NCI-H345 (cell line): Measurements from ENCODE around the gene PFKFB2.
"Not testable (repeated sequence)": the region's sequence is repeated elsewhere in the genome, so short reads cannot be mapped to it uniquely, and the experiment has no call there.

Source experiments
- DNase-seq: peaks from one replicate; lab custom pipeline; 2025; lab: John Stamatoyannopoulos, UW

PFKFB2 gene

DNA sequence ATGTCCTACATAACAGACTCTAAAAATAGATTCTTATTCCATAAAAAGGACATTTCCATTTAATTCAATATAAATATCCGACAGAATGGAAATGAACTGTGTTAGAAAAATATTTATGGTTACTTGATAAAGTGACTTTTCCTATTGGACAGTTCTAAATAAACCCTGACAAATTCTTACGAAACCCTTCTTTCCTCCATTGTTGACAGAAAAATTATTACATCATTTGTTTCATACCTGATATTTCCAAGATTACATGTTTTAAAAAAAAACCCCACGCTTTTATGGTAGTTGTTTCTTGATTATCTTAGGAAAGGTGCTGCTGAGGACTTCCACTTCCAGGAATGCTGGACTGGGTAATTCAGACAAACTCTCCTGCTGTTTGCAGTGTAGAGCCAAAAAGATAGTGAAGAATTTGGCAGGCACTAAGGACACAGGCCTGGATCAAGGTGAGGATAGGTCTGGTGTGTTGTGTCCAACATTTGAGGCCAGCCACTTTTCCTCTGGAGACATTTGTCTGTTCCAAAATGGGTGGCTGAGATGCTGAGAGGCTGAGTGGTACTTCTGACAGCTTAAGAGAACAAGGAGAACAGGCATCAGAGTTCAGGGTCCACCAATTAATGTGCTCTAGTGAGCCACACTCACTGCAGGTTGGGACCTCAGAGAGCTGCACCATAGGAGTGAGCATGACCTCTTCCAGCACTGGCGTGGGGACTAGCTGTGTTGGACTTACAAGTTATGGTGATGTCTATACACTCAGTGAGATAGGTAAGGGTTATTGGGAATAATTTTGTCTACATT is 13.5 kb upstream of the PFKFB2 start:
- DNase-seq = no peak

DNA sequence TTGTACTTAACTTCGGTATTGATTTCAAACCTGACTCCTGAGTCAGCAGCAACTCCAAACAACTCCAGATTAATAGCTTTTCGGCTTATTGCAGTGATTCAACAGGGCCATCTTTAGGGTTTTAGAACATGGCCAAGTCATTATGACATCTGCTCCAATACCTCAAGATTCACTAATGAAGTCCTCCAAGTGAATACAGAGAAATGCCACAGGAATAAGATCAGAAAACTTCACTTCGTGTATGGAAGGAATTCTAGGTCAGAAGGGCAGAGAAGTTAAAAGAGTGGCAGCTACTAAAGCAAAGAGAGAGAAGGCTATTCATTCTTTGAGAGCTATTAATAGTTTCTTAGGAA is 12.9 kb upstream of the PFKFB2 start:
- DNase-seq = no peak

DNA sequence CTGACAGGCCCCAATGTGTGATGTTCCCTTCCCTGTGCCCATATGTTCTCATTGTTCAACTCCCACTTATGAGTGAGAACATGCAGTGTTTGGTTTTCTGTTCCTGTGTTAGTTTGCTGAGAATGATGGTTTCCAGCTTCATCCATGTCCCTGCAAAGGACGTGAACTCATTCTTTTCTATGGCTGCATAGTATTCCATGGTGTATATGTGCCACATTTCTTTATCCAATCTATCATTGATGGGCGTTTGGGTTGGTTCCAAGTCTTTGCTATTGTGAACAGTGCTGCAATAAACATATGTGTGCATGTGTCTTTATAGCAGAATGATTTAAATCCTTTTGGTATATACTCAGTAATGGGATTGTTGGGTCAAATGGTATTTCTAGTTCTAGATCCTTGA is 11.7 kb upstream of the PFKFB2 start:
- DNase-seq = not testable (repeated sequence)

DNA sequence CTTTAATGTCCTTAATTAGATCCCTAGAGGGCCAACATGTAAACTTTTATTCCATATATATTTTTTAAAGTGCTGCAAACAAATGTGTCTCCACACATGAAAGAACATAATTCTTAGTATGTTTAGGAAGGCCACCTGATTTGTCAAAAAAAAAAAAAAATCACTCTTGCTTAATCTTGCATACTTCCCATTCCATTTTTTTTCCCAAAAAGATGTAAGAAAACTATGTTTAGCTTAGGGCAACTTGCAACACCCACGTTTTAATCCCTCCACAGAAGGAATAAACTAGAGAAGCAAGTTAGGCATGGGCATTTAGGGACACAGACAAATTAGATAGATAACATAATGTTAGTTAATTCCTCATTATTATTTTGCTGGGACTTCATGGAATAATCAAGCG is 7.6 kb upstream of the PFKFB2 start:
- no peak for DNase-seq

DNA sequence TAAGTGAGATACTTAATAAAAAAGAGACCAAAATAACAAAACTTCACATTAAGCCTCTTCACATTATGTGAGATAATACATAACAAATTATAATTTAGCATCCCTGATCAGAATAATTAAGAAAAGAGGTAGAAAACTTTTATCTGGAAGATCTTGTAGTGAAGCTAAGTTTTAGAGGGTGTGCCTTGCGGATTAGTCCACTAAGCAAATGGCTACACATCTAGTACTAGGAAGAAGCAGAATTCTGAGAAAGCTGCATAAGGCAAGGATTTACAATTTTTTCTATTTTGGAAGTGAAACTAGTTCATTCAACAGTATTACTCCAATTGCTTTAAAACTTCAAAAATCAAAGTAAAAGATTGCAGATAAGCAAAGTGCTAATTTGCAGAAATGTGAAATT is 5.6 kb upstream of the PFKFB2 start:
- DNase-seq = no peak

DNA sequence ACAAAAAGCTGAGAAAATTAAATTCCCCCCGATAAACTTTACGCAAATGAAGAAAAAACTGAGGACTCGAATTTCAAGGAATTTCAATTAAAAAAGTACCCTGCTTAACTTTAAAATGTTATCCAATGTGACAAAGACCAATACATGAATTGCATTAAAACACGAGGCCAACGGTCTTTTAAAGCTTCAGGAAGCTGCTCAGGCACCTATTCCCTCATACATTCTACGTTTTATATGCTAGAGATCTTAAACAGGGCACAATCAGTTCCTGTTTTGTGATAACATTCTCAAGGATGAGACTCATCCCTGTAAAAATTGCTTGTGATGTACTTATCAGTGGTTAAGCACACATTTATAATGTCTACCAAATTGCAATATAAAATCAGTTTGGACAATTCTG is 5.0 kb upstream of the PFKFB2 start:
- DNase-seq = no peak

DNA sequence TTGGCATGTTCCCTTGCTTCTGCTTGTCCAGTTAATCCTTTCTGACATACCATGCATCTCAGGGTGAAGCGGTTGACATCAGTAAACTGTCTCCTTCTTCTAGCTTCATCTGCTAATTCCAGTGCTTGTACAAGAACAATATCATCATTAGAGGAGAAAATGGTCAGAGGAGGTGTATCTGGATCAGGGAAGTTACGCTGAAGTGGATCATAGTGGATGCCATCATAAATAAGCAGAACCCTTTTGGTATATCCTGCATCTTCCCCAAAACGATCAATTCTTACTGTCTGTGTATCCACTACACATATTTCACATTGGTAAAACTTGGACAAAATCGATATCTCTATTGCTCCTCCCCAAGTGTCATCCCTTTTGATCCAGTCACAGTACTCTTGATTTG is 4.0 kb upstream of the PFKFB2 start:
- no peak for DNase-seq

DNA sequence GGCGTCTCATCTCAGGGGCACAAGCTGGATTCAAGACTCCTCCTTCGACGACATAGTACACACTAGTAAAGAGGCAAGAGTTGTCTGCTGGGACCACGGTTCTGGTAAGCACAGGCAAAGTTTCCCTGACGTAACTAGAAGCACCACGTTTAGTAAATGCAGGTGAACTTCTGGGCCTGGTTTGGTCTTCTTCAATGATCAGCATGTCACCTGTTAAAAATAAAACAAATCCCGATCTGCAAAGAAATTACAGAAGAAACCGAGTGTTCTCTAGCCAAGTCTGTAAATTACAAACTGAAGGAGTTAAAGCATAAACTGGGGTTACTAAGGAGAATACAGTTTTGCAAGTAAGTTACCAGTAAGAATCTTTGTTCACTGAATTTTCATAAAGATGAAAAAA is 3.6 kb upstream of the PFKFB2 start:
- no peak for DNase-seq

DNA sequence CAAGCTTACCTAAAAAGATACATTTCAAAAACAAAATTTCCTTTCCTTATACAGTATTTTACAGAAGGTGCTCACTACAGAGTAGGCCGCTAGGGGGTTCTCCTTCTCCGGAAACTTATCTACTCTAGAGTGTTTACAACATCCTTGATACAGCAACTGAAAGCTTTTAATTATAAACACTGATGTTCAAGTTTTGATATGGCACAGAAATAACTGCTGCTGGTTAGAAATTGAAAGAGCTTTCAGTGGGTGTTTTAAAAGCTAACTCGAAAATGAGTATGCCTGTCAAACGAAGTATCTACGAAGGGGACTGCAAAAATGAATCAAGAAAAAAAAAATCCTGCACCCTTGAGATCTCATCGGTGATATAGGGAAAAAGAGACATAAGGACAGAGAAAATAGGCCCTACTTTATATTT is 3.1 kb upstream of the PFKFB2 start:
- peak; percentile 54 for DNase-seq

DNA sequence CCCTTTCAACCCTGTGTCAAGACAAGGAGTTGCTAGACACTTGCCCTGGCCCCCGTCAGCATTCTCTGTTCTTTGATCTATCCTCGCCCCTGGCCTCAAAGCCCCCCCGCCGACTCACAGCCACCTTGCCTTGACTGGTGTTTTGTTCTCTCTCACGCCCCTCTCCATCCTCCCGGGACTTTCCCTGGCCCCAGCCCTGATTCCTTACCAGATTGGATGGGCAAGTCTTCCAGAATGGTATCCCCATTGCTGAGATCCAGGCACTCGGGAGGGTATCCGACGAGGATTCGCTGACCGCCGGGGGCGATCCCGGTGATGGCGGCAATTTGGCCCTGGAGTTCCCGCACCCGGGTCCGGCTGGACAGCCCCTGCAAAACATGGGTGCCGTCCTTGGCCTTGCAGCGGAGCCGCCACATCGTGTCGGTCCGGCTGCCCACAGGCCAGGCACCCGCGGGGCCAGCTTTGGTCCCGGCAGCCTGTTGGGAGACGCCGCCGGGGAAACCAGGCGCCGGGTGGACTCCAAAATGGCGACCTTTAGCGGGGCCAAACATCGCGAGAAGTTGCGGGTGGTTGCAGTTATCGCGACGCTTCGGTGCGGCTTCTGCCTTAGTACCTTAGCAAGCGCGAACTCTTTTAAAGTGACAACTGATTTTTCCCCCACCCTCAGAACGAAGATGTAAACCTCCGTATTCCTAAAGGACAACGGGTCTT is 2.4 kb upstream of the PFKFB2 start:
- peak; percentile 95 for DNase-seq

DNA sequence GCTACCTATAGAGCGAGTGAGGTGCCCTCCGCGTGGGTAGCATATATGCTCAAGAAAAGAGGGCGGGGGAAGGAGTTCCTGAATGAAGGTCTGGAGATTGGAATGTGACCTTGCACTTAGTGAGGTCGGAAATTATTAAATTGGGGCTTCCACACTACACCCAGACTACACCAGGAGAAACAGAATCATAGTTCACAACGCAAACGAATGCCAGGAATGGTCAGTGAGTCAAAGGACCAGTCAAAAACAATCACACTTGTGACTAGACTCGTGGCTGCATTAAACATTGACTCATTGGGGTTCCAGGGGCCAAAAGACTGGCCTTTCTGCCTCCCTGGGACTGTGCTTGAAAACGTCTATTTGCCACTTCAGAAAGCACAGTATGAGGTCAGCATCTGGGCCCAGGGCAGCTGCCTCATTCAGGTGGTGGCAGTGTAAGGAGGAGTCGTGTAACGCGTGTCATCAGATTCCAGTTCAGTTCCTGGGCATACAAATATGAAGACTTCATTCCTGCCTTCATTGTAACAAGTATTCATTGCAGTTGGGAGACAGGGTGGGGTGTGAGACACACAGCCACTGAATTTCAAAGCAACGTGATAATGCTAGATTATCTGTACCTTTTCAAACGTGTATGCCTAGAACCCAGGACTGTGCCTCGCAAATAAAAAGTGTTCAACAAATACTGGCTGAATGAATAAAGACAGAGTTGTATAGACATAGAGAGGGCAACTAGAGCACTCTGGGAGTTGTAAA is 1.7 kb upstream of the PFKFB2 start, which contains the start of gene YOD1:
Gene YOD1 (minus strand): TSS at position 18 of the 753 bp plus-strand sequence. CDS start 178 bp downstream, outside the sequence.
- DNase-seq = peak; percentile 56

DNA sequence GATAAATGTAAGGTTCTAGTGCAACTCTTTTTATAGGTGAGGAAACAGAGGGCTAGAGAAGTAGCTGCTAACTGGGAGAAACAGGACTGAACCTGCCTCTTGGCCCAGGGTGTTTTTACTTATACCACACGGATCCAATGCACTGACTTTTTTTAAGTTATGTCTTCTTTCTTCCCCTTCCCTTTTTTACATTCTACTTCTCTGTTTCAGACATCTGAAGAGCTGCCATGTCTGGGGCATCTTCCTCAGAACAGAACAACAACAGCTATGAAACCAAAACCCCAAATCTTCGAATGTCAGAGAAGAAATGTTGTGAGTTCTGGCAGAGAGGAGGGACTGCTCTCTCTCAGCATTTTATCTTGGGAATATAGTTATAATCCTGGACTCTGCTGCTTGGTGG is 1.4 kb downstream of the PFKFB2 start:
- DNase-seq = no peak

DNA sequence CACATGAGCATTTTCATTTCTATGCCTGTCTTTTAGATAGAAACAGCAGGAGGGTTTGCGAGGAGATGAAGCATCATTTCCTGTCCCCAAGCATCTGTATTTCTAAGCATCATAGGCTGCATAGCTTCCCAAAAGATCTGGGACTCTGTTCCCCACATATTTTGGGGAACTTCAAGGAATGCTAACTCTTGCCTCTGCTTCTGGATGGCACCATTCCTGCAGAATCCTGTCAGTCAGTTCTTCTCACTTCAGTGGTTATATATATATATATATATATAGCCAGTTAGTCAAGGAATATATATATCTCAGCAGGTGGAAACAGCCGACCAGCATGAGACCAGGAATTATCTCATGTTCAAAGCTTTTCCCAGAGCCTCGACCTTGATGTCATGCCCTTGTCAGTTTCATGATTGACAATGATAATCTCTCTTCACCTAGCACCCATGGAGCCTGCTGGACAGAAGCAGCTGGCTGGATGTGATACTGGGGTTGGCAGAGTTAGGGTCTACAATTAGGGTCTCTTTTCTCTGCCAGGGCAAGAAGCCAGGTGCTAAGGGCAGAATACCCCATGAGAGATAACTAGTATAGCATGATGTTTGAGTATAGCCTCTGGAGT is 2.4 kb downstream of the PFKFB2 start:
- no peak for DNase-seq

DNA sequence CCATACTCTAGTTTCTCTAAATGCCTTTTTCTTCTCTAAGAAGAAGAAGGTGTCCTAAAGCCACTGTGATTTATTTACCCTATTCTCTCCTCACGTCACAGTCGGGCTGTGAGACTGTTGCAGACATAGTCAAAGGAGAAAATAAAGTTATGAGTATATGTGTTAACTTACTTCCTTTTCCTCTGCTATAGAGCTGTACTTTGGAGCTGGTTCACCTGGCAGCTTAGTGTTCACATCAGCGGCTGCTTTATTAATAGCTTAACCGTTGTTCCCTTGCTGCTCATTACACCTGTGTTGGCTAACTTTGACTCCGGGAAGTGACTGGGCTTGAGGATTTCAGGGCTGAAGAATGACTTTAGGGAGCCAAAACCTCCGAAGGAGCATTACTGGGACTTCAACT is 3.6 kb downstream of the PFKFB2 start:
- no peak for DNase-seq

DNA sequence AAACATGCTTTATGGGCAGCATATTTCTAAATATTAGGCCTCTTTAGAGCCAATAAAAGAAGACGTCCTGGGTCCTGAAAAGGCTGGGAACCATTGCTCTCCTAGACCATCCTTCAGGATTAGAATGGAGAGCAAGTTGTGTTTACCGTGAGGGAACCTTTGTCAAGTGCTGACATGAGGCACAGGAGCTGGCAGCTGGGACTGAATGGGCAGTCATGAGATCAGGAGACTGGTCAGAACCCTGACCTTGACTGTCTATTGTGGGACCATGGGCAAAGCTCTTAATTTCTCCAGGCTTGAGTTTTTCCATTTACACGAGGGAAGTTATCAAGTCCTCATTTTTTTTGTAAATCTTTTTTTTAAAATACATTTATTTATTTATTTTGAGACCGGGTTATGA is 5.2 kb downstream of the PFKFB2 start:
- no peak for DNase-seq

DNA sequence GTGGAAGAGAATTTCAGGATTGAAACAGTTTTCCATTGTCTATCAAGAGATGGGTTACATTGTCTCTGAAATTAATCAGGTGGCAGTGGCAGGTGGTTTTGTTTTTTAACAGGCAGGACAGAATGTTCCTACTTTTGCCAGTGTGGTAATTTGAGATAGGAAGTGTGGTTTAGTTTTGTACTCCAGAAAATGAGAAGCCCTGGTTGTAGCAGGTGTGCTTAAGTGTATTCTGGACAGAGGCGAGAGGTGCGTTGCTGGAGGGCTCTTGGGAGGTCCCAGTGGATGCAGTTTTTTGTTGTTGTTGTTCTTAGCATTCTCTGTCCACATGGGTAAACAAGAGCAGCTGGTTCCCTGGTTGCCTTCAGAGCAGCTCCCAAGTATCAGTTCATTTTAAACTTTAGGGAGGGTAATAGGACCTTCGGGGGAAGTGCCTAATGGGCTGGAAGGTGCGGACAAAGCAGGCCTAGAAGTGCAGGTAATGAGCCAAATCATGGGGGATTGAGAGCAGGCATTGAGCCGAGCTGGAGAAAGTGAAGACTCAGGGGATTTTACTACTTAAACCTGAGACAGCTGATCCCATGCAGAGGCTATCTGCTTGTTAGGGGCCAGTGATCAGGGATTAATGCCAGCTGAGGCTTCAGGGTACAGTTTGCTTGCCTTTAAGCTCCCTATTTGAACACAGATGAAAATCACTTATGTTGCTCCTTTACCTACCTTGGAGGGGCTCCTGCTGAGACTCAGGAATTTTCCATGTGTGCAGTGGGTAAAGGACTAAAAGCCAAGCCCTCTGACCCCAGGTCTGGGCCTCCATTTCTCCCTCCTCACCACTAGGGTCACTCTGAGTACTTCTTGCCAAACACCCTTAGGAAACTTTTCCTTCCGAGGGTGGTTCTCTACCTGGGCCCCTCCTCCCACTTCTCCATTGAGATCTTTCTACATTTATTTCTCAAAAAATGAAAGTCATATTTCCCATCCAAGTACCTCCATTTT is 6.1 kb downstream of the PFKFB2 start:
- peak; percentile 86 for DNase-seq

DNA sequence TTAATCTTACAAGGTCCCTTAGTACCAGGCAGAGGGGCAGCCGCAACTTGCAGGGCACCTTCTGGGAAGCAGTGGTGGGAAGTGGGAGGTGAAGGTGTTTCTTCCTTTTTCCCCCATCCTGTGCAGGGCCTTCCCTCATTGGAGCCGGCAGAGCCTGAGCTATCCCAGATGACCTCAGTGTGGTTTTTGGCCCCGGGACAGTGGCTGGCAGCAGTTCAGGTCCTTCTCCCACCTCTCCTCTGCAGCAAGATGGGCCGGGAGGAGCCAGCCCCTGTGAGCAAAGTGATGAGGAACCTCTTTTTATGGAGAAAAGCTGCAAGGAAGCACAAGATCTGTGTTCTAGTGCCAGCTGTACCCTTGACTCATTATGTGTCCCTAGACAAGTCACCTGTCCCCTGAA is 6.8 kb downstream of the PFKFB2 start:
- DNase-seq = no peak

DNA sequence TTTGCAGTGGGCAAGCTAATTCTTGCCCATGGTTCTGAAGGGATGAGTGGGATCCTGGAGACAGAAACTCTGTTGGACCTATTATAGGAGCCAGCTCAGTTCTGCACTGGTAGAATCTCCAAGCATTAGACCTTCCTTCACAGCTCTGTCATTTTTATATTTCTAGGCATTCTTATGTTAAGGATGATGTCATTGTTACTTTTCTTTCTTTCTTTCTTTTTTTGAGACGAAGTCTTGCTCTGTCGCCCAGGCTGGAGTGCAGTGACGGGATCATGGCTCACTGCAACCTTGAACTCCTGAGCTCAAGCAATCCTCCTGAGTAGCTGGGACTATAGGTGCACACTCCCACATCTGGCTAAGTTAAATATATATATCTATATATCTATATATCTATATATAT is 7.5 kb downstream of the PFKFB2 start:
- no peak for DNase-seq

DNA sequence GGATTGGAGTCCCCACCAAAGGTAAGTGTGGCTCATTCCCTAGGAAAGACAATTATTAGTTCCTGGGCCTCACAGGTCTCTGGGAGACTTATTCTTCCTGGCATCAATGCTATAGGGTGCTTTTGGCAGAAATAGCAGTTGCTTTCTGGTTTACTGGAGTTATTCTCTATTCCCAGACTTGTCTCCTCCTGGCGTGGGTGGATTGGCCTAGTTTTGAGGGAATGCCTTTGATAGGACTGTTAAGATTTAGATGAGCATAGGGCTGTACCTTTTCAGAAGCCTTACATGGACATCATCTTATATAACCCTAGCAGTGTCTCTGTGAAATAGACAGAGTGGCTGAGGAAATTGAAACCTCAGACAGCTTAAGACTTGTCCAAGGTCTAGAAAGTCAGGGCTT is 9.0 kb downstream of the PFKFB2 start:
- DNase-seq = no peak

DNA sequence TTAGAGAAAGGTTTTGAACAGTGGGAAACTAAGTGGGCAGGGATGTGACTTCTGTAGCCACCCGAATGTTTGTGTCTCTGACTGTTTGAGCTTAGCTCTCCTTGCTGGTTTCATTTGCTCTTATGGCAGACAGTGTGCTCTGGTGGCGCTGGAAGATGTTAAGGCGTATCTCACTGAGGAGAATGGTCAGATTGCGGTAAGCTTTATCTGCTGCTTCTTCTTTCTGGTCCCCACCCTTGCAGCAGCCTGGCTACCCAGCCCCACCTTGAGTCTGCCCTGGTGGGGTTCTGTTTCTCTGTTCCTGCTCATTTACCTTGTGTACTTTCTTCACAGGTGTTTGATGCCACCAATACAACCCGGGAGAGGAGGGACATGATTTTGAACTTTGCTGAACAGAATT is 9.9 kb downstream of the PFKFB2 start:
- DNase-seq = no peak

DNA sequence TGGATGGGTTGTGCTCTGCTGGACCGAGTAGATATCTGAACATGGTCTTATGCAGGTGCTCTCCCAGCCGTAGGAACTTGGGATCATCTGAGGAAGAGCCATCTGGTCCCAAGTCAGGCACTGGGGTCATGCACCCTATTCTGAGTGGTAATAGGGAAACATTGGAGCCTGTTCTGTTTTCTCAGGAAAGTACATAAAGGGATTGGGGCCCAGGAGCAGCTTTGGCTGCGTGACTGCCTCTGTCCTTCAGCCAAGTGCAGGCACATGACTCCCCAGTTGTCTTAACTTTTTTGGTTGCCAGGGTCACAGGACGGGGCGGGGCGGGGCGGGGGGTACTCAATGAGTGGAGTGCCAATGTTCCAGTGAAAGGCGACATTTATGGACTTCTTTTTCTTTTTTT is 11.5 kb downstream of the PFKFB2 start:
- no peak for DNase-seq
